ENCODE measurements around the gene CNOT6L. TPM values are rescaled to one million over a fixed set of nuclear protein-coding genes. Genes with fewer than 3 reads are reported as not detected.
"Not testable (repeated sequence)": the region's sequence is repeated elsewhere in the genome, so short reads cannot be mapped to it uniquely, and the experiment has no call there.

CNOT6L gene
- total RNA-seq, 1 experiment from 2014 or later: 2.1 TPM

DNA sequence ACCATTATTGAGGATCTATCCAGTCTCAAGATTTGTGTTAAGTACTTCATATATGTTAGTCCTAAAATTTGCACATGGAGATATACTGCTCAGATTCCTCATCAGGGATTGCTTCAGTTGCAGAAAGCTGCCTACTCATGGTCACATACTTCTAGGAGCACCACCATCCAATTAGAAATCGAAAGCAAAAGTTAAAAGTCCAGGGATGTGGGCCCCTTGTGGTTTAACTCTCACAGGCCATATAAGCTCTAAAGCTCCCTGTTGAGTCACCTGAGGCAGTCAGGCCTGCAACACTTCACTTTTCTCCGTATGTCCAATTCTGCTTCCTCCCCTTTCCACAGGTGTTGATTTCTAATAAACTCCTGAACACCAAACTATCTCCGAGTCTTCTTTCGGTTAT is 84.2 kb downstream of the CNOT6L start:
- in situ Hi-C loops (cut with HindIII; ENCODE audit: low pct_unique_long_range_greater_than_20kb, low sequenced_read_pairs): no loop called here
- peak; percentile 76 for DNase-seq (ENCODE audit: low read depth)

DNA sequence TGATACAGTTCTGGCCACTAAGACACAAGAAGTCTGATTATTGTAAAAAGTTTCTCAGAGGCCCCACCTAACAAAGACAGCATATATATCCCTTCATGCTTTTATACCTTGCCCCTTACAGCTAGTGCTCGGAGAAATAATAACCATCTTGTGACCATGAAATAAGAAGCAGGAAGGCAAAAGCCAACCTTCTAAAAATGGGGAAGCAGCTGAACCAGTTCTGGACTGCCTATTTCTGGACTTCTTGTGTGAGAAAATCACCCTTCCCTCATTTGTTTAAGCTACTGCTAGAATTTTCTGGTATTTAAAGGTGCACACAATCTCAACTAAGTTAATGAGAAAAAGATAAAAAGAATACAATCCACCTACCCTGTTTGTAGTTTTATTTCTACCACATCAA is 87.5 kb downstream of the CNOT6L start:
- in situ Hi-C loops (cut with HindIII; ENCODE audit: low pct_unique_long_range_greater_than_20kb, low sequenced_read_pairs): no loop called here
- no peak for DNase-seq (ENCODE audit: low read depth)

DNA sequence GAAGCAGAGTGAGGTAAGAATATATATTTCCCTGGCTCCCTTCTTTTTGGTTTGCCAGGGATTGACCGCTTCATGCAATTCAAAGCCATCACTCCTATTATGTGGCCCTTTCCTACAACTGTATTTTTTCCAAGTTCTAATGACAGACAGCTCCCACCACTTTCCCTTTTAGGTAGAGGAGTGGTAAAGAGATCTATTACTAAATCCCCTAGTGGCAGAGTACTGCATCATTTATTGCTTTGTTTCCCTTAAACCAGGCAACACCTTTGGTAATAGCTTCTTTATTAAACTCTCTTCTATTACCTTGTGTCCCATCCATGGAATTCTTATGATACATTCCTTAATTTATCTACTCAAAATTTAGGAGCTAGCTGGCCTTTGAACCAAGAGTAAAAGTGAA is 90.7 kb downstream of the CNOT6L start:
- in situ Hi-C loops (cut with HindIII; ENCODE audit: low pct_unique_long_range_greater_than_20kb, low sequenced_read_pairs): no loop called here
- no peak for DNase-seq (ENCODE audit: low read depth)

DNA sequence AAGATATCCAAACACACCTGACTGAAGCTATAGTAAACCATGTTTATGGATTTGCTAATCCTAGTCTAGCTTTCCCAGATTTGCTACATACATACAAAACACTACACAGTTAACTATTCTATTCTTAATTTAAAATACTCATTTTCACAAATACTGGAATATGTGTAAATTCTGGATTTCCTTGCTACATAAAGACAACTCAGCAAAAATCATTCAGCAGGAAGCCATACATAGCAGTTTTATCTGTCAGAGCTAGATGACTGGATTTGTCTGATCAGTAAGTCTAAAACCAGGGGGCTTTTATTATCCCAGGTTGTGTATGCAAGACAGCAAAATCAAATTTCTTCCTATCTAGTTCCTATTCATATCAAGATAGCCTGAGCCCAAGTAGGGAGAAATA is 98.1 kb downstream of the CNOT6L start:
- in situ Hi-C loops (cut with HindIII; ENCODE audit: low pct_unique_long_range_greater_than_20kb, low sequenced_read_pairs): no loop called here
- DNase-seq (ENCODE audit: low read depth): no peak

DNA sequence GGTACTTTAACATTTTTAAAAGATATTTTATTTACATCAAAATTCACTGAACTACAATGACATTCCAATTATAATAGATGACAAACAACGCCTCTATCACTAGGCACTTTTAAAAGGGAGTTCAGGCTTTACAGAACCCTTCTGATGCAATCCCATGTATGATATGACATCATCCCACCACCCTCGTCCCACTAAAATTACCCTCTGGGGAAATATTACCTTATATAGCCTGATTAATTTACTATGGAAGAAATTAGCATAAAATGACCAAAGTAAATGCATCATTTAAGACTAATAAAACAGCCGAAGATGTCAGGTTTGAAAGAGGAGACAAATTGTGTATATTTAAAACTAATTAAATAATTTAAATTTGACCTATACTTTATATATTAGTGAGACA is 100.7 kb downstream of the CNOT6L start:
- in situ Hi-C loops (cut with HindIII; ENCODE audit: low pct_unique_long_range_greater_than_20kb, low sequenced_read_pairs); DNase-seq (ENCODE audit: low read depth): not testable (repeated sequence)

DNA sequence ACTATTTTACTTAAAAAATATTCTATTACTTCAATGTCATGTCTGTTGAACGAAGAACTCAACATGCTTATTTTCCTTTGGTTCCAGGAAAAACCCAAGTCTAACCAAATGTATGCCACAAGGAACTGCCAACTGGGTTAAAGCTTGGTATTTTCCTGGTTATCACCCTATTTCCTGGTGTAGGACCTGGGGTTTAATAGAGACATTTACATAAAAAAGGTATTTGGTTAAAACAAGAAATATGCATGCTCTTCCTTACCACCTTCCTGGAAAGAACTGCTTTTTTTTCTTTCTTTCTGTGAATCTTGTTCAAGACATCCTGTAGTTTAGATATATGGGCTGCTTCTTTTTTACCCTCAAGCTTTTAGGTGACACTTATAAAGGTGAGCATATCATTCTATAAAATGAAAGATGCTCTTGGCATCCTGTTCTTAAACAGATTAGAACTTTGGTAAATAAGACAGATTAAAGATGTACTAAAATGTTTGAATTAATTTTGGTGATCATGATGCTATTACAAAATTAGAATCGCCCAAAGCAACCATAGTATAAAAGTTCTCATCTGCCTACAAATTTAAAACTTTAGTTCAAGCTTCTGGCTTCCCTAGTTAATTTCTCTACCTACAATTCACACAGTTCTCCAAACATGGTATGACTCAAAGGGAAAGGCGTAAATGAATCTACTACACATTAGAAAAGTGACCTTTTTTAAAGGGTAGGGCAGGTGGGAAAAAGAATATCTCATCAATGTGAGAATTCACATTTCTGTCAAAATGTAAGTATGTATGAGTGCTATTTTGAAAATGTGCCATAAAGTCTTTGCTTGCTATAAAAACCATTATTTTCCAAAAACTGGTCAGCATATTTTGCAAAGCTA is 103.5 kb downstream of the CNOT6L start:
- in situ Hi-C loops (cut with HindIII; ENCODE audit: low pct_unique_long_range_greater_than_20kb, low sequenced_read_pairs): no loop called here
- no peak for DNase-seq (ENCODE audit: low read depth)

DNA sequence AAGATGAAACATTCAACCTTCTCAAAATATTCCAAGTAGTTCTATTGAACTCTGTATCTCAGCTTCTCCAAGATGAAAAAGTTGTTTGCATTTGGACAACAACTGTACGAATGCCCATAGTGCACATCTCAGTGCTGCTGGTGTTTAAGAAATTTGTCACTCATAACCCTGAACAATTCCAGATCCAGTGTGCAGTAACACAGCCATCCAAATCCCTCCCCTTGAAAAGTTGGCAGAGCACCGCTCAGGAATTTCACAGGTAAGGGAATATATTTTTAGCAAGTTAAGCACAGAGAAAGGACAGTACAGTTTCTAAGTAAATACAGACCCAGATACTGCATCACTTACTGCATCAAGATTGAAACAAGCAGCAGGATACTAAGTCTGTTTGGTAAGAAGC is 104.7 kb downstream of the CNOT6L start:
- in situ Hi-C loops (cut with HindIII; ENCODE audit: low pct_unique_long_range_greater_than_20kb, low sequenced_read_pairs): no loop called here
- DNase-seq (ENCODE audit: low read depth): no peak

DNA sequence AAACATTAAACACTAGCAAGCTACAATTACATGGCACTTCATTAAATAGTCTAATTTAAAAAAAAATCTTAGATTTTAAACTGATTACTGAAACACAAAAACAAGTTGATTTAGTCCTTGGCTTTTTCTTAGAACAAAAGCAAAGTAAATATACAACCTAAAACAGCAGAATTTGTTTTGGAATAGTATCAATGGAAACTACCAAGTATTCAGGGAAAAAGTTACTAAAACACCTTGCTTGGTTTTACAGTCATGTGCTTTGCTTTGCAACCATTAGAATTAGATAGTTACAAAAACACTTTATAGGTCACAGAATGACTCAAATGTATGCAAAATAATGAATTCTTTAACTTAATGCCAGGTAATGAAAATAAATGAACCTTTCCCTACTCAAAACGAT is 105.3 kb downstream of the CNOT6L start:
- DNase-seq (ENCODE audit: low read depth): no peak
- in situ Hi-C loops (cut with HindIII; ENCODE audit: low pct_unique_long_range_greater_than_20kb, low sequenced_read_pairs): no loop called here

DNA sequence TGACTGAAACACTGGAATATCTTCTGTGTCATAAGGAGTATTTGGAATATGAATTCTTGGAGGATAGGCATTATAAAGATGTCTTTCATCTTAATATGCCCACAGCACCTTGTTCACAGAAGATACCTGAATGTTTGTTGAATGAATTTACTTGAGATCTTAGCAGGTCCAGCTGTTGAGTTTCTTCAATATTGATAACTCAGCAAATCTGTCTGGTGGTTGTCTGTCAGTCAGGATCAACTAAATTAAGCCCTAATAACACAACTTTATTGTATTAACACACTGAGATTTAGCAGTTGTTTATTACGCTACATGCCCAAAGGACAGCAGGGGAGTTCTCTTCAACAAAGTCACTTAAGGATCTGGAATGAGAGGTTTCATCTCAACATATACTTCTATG is 106.5 kb downstream of the CNOT6L start:
- in situ Hi-C loops (cut with HindIII; ENCODE audit: low pct_unique_long_range_greater_than_20kb, low sequenced_read_pairs): no loop called here
- no peak for DNase-seq (ENCODE audit: low read depth)

DNA sequence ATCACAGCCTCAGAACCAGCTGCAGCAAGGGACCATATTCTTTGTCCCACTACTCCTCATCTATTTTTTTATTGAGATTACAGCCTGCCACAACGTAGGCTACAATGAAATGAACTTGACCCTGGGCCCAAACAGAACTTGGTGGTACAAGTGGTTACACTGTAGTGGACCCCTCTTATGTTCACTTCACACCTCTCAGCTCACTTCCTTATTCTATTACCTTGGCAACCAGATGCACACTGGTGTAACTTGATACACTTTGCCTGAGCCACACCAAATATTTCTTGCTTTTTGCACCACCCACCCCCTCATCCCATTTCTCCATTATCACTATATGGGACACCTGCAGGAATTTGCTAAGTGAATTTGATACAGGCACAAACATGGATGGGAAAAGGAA is 107.7 kb downstream of the CNOT6L start:
- DNase-seq (ENCODE audit: low read depth): no peak
- in situ Hi-C loops (cut with HindIII; ENCODE audit: low pct_unique_long_range_greater_than_20kb, low sequenced_read_pairs): no loop called here

DNA sequence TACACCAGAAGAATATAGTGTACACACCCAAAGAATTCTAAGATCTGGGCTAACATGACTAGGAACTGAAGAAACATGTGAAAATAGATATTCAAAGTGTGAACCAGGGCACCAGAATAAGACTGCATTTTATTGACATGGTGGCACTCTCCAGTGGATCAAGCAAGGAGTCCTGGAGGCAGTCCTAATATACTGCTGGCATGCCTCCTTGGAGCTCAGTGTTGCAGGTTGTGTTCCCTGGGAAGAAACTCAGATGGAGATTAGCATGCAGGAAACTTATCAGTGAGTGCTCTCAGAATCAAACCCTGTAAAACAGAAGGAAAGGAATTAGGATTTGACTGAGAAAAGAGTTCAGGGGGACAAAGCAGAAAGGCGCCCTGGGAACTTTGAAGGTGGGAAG is 108.5 kb downstream of the CNOT6L start:
- DNase-seq (ENCODE audit: low read depth): no peak
- in situ Hi-C loops (cut with HindIII; ENCODE audit: low pct_unique_long_range_greater_than_20kb, low sequenced_read_pairs): no loop called here

DNA sequence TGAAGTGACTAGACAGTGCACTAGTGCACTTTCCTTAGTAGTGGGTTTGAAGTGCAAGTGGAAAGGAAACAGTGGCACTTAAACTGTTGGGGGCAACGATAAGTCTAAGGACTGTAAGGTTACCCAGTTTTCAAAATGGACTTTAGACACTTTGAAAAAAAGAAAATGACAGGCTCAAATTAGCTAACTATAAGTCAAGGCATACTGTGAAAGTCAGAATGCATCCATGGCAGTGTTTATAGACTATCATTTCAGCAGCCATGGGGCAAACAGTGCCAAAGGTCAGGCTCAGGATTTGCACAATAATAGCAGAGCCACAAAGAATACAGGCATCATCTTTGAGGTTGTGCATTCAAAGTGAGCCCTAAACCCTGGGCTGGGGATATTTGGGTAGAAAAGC is 109.1 kb downstream of the CNOT6L start:
- DNase-seq (ENCODE audit: low read depth): no peak
- in situ Hi-C loops (cut with HindIII; ENCODE audit: low pct_unique_long_range_greater_than_20kb, low sequenced_read_pairs): no loop called here

DNA sequence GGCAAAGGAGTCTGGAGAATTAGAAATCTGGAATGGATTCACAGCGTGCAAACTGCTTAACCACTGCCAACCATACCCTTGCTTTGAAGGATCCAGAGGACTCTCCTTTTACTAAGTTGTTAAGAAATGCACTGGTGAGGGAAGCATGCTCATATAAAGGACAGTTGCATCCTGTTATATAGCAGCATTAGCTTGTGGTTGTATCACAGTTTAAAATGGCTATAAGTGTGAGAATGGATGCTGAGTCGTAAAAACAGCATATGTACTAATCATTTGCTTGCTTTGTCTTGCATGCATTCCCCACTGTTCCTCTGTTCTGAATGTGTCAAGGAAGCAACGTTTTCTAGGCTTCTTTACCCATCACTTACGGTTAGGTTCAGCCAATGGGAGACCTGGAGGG is 112.5 kb downstream of the CNOT6L start:
- DNase-seq (ENCODE audit: low read depth): no peak
- in situ Hi-C loops (cut with HindIII; ENCODE audit: low pct_unique_long_range_greater_than_20kb, low sequenced_read_pairs): no loop called here

DNA sequence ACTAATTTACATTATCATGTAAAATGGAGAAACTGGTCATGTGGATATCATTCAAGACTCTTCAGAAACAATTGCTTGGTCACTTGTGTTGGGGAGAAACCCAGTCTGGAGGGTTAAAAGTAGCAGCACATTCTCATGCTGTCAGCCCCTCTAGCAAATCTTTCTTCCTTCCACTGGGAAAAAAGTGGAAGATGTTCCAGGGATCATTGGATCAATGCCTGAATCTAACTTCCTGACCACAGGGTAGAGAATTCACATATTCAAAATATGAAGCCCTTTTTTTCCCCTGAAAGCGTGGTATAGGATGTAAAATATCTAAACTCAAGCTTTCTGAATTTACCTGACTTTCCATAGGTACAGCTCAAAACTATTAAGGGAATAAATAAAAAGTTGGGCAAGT is 115.5 kb downstream of the CNOT6L start:
- in situ Hi-C loops (cut with HindIII; ENCODE audit: low pct_unique_long_range_greater_than_20kb, low sequenced_read_pairs): no loop called here
- DNase-seq (ENCODE audit: low read depth): no peak

DNA sequence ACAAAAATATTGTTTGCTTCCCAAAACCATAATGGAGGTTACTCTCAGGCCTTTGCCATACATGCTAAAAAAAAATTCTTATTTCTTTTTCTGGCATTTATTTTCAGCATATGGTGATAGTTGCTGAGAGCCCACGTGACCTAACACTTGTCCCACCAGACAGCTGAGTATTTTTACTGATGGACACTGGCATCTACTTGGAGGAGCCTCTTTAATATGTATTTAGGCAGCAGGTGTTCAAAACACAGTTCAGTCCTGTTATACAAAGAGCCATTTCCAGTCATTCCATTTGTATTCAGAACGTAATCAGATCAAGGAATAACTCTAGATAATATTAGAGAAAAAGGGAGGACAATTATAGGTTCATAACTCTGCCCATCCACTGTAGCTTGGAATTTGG is 118.0 kb downstream of the CNOT6L start:
- in situ Hi-C loops (cut with HindIII; ENCODE audit: low pct_unique_long_range_greater_than_20kb, low sequenced_read_pairs): no loop called here
- DNase-seq (ENCODE audit: low read depth): no peak

DNA sequence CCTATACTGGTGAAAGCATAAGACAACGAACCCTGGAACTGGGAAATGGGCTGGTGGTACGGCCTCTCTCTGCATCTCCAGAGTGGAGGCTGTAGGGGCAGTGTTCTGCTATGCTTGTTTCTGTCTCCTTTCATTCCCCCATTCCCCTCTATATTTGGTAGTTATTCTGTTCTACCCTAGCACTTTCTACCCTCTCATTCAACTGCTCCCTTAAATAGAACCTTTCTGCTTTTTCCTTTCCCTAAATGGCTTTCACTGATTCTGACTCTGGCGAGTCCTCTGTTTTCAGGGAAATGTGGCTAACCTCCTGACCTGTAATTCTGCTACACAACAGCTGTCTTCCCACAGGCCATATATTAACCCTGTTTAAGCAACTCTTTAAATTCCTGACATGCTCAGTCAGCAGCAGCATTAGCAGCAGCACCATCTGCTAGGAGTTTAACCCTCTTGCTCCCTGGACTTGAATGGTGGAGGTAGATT is 119.4 kb downstream of the CNOT6L start:
- in situ Hi-C loops (cut with HindIII; ENCODE audit: low pct_unique_long_range_greater_than_20kb, low sequenced_read_pairs): no loop called here
- DNase-seq (ENCODE audit: low read depth): peak; percentile 54

DNA sequence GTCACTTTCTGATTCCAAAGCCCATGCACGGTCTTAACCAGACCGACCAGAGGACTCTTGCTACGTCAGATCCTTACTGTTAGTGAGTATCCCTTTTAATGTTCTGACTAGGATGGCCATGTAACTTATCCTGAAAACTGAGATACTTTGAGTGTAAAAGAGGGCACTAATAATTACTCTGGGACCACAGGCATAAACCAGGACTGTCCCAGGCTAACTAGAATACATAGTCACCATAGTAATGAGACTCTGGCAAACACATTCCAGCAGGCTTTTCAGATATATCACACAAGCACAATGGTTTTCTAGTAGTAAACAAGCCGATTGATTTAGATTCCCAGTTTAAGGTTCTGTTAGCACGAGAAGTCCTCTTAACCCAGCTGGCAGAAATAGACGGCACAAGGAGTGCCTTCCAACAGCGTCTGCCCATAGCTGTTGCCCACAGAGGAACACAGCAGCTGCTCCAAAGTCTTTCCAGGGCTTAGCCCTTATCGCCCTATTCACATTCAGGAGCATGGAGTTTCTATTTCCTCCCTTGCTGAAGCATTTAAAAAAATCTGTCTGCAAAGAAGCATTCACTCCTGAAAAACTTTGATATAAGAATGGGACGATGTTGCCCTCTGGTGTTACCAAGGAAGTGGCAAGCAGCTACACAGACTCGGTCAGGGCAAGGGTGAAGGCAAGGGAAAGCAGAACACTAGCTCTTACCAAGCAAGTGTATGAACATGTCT is 121.1 kb downstream of the CNOT6L start:
- DNase-seq (ENCODE audit: low read depth): peak; percentile 61
- in situ Hi-C loops (cut with HindIII; ENCODE audit: low pct_unique_long_range_greater_than_20kb, low sequenced_read_pairs): no loop called here

DNA sequence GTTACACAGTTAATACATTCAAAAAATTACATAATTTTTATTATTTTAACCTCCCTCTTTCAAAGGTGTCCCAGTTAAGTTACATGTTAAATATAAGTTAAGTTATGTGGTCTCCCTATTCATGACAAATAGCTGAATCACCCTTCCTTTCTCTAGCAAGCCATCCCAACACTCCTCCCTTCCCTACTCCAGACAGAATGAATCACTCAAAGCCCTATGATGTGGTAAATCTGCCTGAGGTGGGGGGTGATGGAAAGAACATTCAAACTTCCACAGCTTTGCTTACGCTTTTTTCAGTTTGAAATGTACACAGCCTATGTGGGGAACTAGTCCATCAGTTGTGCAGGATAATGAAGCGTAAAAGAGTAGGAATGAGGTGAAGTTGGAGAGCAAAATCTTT is 123.4 kb downstream of the CNOT6L start:
- in situ Hi-C loops (cut with HindIII; ENCODE audit: low pct_unique_long_range_greater_than_20kb, low sequenced_read_pairs): no loop called here
- peak; percentile 80 for DNase-seq (ENCODE audit: low read depth)

DNA sequence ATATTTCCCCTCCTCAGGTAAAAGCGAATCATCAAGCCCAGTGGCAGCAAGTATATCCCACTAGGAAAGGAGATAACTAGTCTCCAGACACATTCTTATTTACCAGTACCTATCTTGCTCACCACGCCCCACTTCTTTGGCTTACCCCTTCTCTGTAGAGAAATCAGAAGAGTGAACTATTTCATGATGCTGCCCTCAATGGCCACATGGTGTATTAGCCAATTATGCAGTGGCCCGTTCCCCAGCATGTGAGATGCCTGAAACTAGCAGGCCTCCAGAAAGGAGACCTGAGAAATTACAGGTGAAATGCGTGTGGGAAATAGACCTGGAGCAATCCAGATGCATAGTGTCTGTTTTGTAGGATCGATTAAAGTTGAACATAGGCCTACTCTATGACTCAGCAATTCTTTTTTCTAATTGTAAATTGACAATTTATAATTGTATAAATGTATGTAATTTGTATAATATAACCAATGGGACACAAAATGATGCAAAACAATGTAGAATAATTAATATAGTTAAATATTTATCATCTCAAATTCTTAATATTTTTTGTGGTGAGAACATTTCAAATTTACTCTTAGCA is 126.2 kb downstream of the CNOT6L start:
- DNase-seq (ENCODE audit: low read depth): no peak
- in situ Hi-C loops (cut with HindIII; ENCODE audit: low pct_unique_long_range_greater_than_20kb, low sequenced_read_pairs): no loop called here

All from Caki2 (cell line).